H1 (cell line): ENCODE results near the gene CTNNBL1.

Source experiments
- ASH2L ChIP-seq: fragments of 200-600, 300-600 bp; sonication (generic); IDR thresholded peaks from one replicate; pipeline ENCODE4 v1.7.1; 2017; ENCODE audit warnings: low read length
- CHD2 ChIP-seq: IDR thresholded peaks from 2 replicates; pipeline ENCODE4 v1.6.1; 2012; ENCODE audit warnings: low read length, improper control_type of control experiment
- EP300 ChIP-seq, 2 experiments: IDR thresholded peaks; 1 replicate in 1 of 2; 2 replicates in 1 of 2; pipeline ENCODE4 v1.6.1; 2011 to 2012; ENCODE audit warnings: low read depth in 2 of 2, low read length in 2 of 2, mild to moderate bottlenecking in 2 of 2, borderline replicate concordance in 1 of 2, inconsistent platforms in 1 of 2, moderate library complexity in 1 of 2
- EZH2 ChIP-seq: fragments of 200-600 bp; sonication (generic); IDR thresholded peaks from 2 replicates; pipeline ENCODE4 v1.7.1; 2012; ENCODE audit warnings: low read depth, mild to moderate bottlenecking, moderate library complexity, low read length, inconsistent platforms; ENCODE audit not compliant: severe bottlenecking
- FOSL1 ChIP-seq: IDR thresholded peaks from 2 replicates; pipeline ENCODE4 v1.6.1; 2011; ENCODE audit warnings: mild to moderate bottlenecking, low read depth, low read length, moderate library complexity; ENCODE audit not compliant: insufficient read depth
- HDAC2 ChIP-seq, 2 experiments: fragments of 300-600 bp in 1 of 2; sonication (generic) in 1 of 2; IDR thresholded peaks; 2 replicates each; pipeline ENCODE4 v1.6.1; 2011 to 2012; ENCODE audit warnings: low read depth in 2 of 2, low read length in 2 of 2, mild to moderate bottlenecking in 2 of 2, moderate library complexity in 2 of 2, borderline replicate concordance in 1 of 2, inconsistent platforms in 1 of 2
- HDAC6 ChIP-seq: IDR thresholded peaks from one replicate; pipeline ENCODE4 v1.7.1; 2012; ENCODE audit warnings: low read depth, mild to moderate bottlenecking, inconsistent platforms, low read length, moderate library complexity
- POLR2A ChIP-seq, 2 experiments: IDR thresholded peaks; 1 replicate in 1 of 2; 2 replicates in 1 of 2; pipeline ENCODE4 v1.6.1; 2011; ENCODE audit warnings: low read depth in 2 of 2, low read length in 2 of 2, mild to moderate bottlenecking in 2 of 2; ENCODE audit errors: control extremely low read depth in 1 of 2
- RAD21 ChIP-seq, 2 experiments: IDR thresholded peaks in 1 of 2; conservative IDR thresholded peaks in 1 of 2; 2 replicates each; pipeline ENCODE4 v1.6.1; 2011; ENCODE audit warnings: low read depth in 2 of 2, low read length in 2 of 2, improper control_type of control experiment in 1 of 2, inconsistent platforms in 1 of 2, mild to moderate bottlenecking in 1 of 2, moderate library complexity in 1 of 2
- SIN3A ChIP-seq, 2 experiments: IDR thresholded peaks in 1 of 2; conservative IDR thresholded peaks in 1 of 2; 2 replicates each; pipeline ENCODE4 v1.6.1; 2011 to 2012; ENCODE audit warnings: low read length in 2 of 2, improper control_type of control experiment in 1 of 2, low read depth in 1 of 2, mild to moderate bottlenecking in 1 of 2
- TEAD4 ChIP-seq: IDR thresholded peaks from 2 replicates; pipeline ENCODE4 v1.6.1; 2012; ENCODE audit warnings: low read depth, low read length, inconsistent platforms, mixed read lengths
- YY1 ChIP-seq: IDR thresholded peaks from 2 replicates; pipeline ENCODE4 v1.6.1; 2011; ENCODE audit warnings: low read depth, mild to moderate bottlenecking, low read length
- ZNF274 ChIP-seq: IDR thresholded peaks from 2 replicates; pipeline ENCODE4 v1.7.0; 2012; ENCODE audit warnings: low read length, borderline replicate concordance; ENCODE audit errors: extremely low read depth
- TF ChIP-seq, protein P1 (sequence below), 3 experiments: IDR thresholded peaks; 1 replicate in 2 of 3; 2 replicates in 1 of 3; pipeline versions ENCODE4 v1.5.1 to v1.6.1; 2011; ENCODE audit warnings: low read length in 3 of 3, mild to moderate bottlenecking in 3 of 3, inconsistent platforms in 2 of 3, low read depth in 1 of 3, moderate library complexity in 1 of 3; ENCODE audit not compliant: insufficient read depth in 1 of 3; ENCODE audit errors: control extremely low read depth in 1 of 3

DNA sequence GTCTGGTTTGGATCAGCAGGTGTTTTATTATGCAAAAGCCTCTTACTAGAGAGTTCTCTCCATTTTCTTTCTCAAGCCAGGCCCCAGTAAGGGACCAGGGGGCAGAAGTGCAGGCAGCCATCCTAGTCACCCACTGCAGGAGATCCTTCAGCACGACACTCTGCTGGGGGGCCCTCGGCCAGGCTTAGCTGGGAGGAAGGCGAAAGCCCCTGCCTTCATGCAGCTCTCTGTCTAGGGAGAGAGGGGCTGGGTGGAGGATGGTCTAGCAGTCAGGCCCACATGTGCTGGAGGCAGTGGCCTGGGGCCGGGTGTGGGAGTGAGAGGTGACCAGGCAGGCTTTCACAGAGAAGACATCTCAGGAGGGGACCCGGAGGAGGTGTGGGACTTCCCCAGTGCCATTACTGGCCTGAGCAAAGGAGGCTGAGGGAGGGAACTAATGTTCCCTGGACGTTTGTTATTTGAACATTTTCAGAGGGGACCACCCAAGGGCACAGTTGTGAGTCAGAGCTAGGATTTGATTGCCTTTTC is 175.6 kb downstream of the CTNNBL1 start:
- TF ChIP-seq RAD21 (IDR thresholded peaks at IDR 0.05 in 1 of 2, conservative IDR thresholded peaks at IDR 0.05 in 1 of 2; ENCODE audit: low read depth in 2 of 2, low read length in 2 of 2) (no peak), HDAC2 (IDR thresholded peaks at IDR 0.05; ENCODE audit: borderline replicate concordance in 1 of 2, low read depth in 2 of 2, low read length in 2 of 2) (no peak), SIN3A (conservative IDR thresholded peaks at IDR 0.05 in 1 of 2, IDR thresholded peaks at IDR 0.05 in 1 of 2; ENCODE audit: low read depth in 1 of 2, low read length in 2 of 2) (no peak), FOSL1 (no peak), POLR2A (IDR thresholded peaks at IDR 0.05; ENCODE audit: control extremely low read depth in 1 of 2, low read depth in 2 of 2, low read length in 2 of 2) (no peak), TEAD4 (no peak), EZH2 (no peak), YY1 (no peak), CHD2 (no peak), ASH2L (no peak), ZNF274 (no peak), EP300 (IDR thresholded peaks at IDR 0.05; ENCODE audit: borderline replicate concordance in 1 of 2, low read depth in 2 of 2, low read length in 2 of 2) (no peak), HDAC6 (no peak)
- TF ChIP-seq, protein P1, sequence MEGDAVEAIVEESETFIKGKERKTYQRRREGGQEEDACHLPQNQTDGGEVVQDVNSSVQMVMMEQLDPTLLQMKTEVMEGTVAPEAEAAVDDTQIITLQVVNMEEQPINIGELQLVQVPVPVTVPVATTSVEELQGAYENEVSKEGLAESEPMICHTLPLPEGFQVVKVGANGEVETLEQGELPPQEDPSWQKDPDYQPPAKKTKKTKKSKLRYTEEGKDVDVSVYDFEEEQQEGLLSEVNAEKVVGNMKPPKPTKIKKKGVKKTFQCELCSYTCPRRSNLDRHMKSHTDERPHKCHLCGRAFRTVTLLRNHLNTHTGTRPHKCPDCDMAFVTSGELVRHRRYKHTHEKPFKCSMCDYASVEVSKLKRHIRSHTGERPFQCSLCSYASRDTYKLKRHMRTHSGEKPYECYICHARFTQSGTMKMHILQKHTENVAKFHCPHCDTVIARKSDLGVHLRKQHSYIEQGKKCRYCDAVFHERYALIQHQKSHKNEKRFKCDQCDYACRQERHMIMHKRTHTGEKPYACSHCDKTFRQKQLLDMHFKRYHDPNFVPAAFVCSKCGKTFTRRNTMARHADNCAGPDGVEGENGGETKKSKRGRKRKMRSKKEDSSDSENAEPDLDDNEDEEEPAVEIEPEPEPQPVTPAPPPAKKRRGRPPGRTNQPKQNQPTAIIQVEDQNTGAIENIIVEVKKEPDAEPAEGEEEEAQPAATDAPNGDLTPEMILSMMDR (IDR thresholded peaks at IDR 0.05; ENCODE audit: control extremely low read depth in 1 of 3, insufficient read depth in 1 of 3, low read depth in 1 of 3, low read length in 3 of 3) = no peak
